EL (cell line): Measurements from ENCODE around the gene LRRIQ1.
"Not testable (repeated sequence)": the region's sequence is repeated elsewhere in the genome, so short reads cannot be mapped to it uniquely, and the experiment has no call there.

Experiments used
- DNase-seq: peaks from one replicate; pipeline ENCODE4 v3.0.0-alpha.2; 2016

LRRIQ1 gene

GRCh38 chr12:85036234-85036707, at the start of gene LRRIQ1, which contains the start of gene TSPAN19:
Gene LRRIQ1 (plus strand): TSS chr12:85036351. CDS start chr12:85038177, 1,826 bp downstream.
Gene TSPAN19 (minus strand): TSS chr12:85036277. CDS start chr12:85029946, 6,331 bp downstream.
- peak; percentile 66 for DNase-seq

GRCh38 chr12:84986586-84986985, 49.6 kb upstream of the LRRIQ1 start:
- no peak for DNase-seq

GRCh38 chr12:84994426-84994825, 41.7 kb upstream of the LRRIQ1 start:
- no peak for DNase-seq

- no peak for DNase-seq
Observed at GRCh38 chr12:84995641-84996040, 40.5 kb upstream of the LRRIQ1 start.

GRCh38 chr12:84996759-84997158, 39.4 kb upstream of the LRRIQ1 start:
- no peak for DNase-seq

- DNase-seq: no peak
Observed at GRCh38 chr12:84998341-84998740, 37.8 kb upstream of the LRRIQ1 start.

- DNase-seq: no peak
Observed at GRCh38 chr12:85000729-85001128, 35.4 kb upstream of the LRRIQ1 start.

GRCh38 chr12:85002778-85003296, 33.3 kb upstream of the LRRIQ1 start:
- no peak for DNase-seq

GRCh38 chr12:85004204-85004603, 31.9 kb upstream of the LRRIQ1 start:
- no peak for DNase-seq

- DNase-seq: not testable (repeated sequence)
Observed at GRCh38 chr12:85005047-85005446, 31.1 kb upstream of the LRRIQ1 start.

GRCh38 chr12:85005615-85006014, 30.5 kb upstream of the LRRIQ1 start:
- DNase-seq: no peak

GRCh38 chr12:85006206-85006605, 29.9 kb upstream of the LRRIQ1 start:
- no peak for DNase-seq

- DNase-seq: no peak
Observed at GRCh38 chr12:85007836-85008235, 28.3 kb upstream of the LRRIQ1 start.

- DNase-seq: peak; percentile 75
Observed at GRCh38 chr12:85016413-85016812, 19.7 kb upstream of the LRRIQ1 start.

- DNase-seq: no peak
Observed at GRCh38 chr12:85017133-85017532, 19.0 kb upstream of the LRRIQ1 start.

- DNase-seq: no peak
Observed at GRCh38 chr12:85017618-85018017, 18.5 kb upstream of the LRRIQ1 start.

- no peak for DNase-seq
Observed at GRCh38 chr12:85018098-85018497, 18.1 kb upstream of the LRRIQ1 start.

GRCh38 chr12:85029456-85029855, 6.7 kb upstream of the LRRIQ1 start:
- DNase-seq: peak; percentile 9

- DNase-seq: no peak
Observed at GRCh38 chr12:85036733-85037132, 582 bp downstream of the LRRIQ1 start.

GRCh38 chr12:85041395-85041794, 5.2 kb downstream of the LRRIQ1 start:
- no peak for DNase-seq

GRCh38 chr12:85043829-85044228, 7.7 kb downstream of the LRRIQ1 start:
- DNase-seq: no peak

- peak; percentile 39 for DNase-seq
Observed at GRCh38 chr12:85057370-85057963, 21.3 kb downstream of the LRRIQ1 start.

GRCh38 chr12:85058339-85058738, 22.2 kb downstream of the LRRIQ1 start:
- no peak for DNase-seq

- DNase-seq: no peak
Observed at GRCh38 chr12:85059594-85059993, 23.4 kb downstream of the LRRIQ1 start.

- DNase-seq: no peak
Observed at GRCh38 chr12:85060916-85061315, 24.8 kb downstream of the LRRIQ1 start.
